ENCODE data around the gene MBOAT7.

Gene MBOAT7

GRCh38 chr19:54206030-54206830 lies 16.9 kb upstream of the MBOAT7 start:
- ChIA-PET POLR2A (ENCODE audit: low non-redundant PET) (no interaction called here), CTCF (interaction anchor here (0.6 kb wide), 1 partner anchor 85 kb away, joined by 3 read pairs; no protein-coding TSS in a partner anchor)
- H3K27ac ChIP-seq = peak overlapping the region; percentile 85
- no peak for DNase-seq (ENCODE audit: low spot score)
- TF ChIP-seq CTCF (conservative IDR thresholded peaks at IDR 0.05; ENCODE audit: low read depth) = no peak

- POLR2A ChIA-PET (ENCODE audit: low non-redundant PET) = no interaction called here
- DNase-seq (ENCODE audit: low spot score) = no peak
- H3K27ac ChIP-seq = peak overlapping the region; percentile 40; the same call in 1 of the 2 replicates
- CTCF ChIA-PET = no interaction called here
- TF ChIP-seq CTCF (conservative IDR thresholded peaks at IDR 0.05; ENCODE audit: low read depth) = no peak
Measured at GRCh38 chr19:54204767-54205468, 15.5 kb upstream of the MBOAT7 start.

GRCh38 chr19:54203151-54203611 lies 13.8 kb upstream of the MBOAT7 start:
- DNase-seq (ENCODE audit: low spot score) = no peak
- no peak for TF ChIP-seq CTCF (conservative IDR thresholded peaks at IDR 0.05; ENCODE audit: low read depth)
- ChIA-PET CTCF (no interaction called here), POLR2A (ENCODE audit: low non-redundant PET) (no interaction called here)
- H3K27ac ChIP-seq = peak overlapping the region; percentile 68

- TF ChIP-seq CTCF (conservative IDR thresholded peaks at IDR 0.05; ENCODE audit: low read depth) = no peak
- H3K27ac ChIP-seq = peak overlapping the region; percentile 86
- DNase-seq (ENCODE audit: low spot score) = no peak
- POLR2A ChIA-PET (ENCODE audit: low non-redundant PET) = no interaction called here
- CTCF ChIA-PET = interaction anchor here (1.3 kb wide), 1 partner anchor 45 kb away, joined by 3 read pairs; no protein-coding TSS in a partner anchor
Measured at GRCh38 chr19:54201980-54202379, 12.6 kb upstream of the MBOAT7 start.

- peak overlapping the region; percentile 86 for H3K27ac ChIP-seq
Measured at GRCh38 chr19:54201172-54201701, 11.9 kb upstream of the MBOAT7 start.

More at GRCh38 chr19:54201172-54201701, 11.9 kb upstream of the MBOAT7 start:
- POLR2A ChIA-PET (ENCODE audit: low non-redundant PET) = interaction anchor here (0.7 to 1.5 kb wide), 4 partner anchors 9 to 34 kb away, joined by 3 to 9 read pairs (median 4); partner anchors contain the start of gene MBOAT7
- DNase-seq (ENCODE audit: low spot score) = no peak
- CTCF ChIA-PET = interaction anchor here (1.3 kb wide), 1 partner anchor 45 kb away, joined by 3 read pairs; no protein-coding TSS in a partner anchor
- TF ChIP-seq CTCF (conservative IDR thresholded peaks at IDR 0.05; ENCODE audit: low read depth) = no peak

All from RWPE1 (cell line).